H1 (cell line): ENCODE data around the gene WNT2. TPM values are rescaled to one million over a fixed set of nuclear protein-coding genes. Genes with fewer than 3 reads are reported as not detected.

Experiments
- CTCF ChIA-PET: fragments of 300-600 bp; sonication (Branson Sonifier 250); formaldehyde crosslinking; loops from one replicate; lab custom pipeline; 2021; ENCODE audit not compliant: partially characterized antibody; lab: Charles Lee
- POLR2A ChIA-PET: fragments of 300-600 bp; sonication (Branson Sonifier 250); formaldehyde crosslinking; loops from one replicate; lab custom pipeline; 2021; ENCODE audit warnings: inconsistent platforms; ENCODE audit not compliant: partially characterized antibody; lab: Charles Lee
- DNase-seq, 2 experiments: peaks; one replicate each; pipeline versions ENCODE4 v3.0.0 to v3.0.0-alpha.2; 2010 to 2022; ENCODE audit warnings: low spot score in 2 of 2, low read depth in 1 of 2, mixed read lengths in 1 of 2
- FAIRE-seq: peaks from 2 replicates; lab custom pipeline; 2011; peaks lifted over from hg19 to GRCh38; lab: Jason Lieb, UNC
- H2AFZ ChIP-seq: 2 replicates; pipeline ENCODE4 v1.8.1; 2012; ENCODE audit warnings: low read length, inconsistent platforms
- H2AK5ac ChIP-seq: 2 replicates; pipeline ENCODE4 v1.6.1; 2013; ENCODE audit warnings: low read depth, low read length
- H2BK120ac ChIP-seq: replicated peaks from 2 replicates; pipeline ENCODE3; 2013; ENCODE audit warnings: low read depth, low read length, inconsistent platforms
- H2BK12ac ChIP-seq: 2 replicates; pipeline ENCODE4 v1.6.1; 2013; ENCODE audit warnings: low read depth, low read length
- H2BK15ac ChIP-seq: 2 replicates; pipeline ENCODE4 v1.6.1; 2013; ENCODE audit warnings: low read length
- H2BK20ac ChIP-seq: 2 replicates; pipeline ENCODE4 v1.6.1; 2013; ENCODE audit warnings: low read length
- H2BK5ac ChIP-seq: 2 replicates; pipeline ENCODE4 v1.6.1; 2013; ENCODE audit warnings: low read depth, low read length
- H3K14ac ChIP-seq: 2 replicates; pipeline ENCODE4 v1.6.1; 2013; ENCODE audit warnings: inconsistent platforms; ENCODE audit not compliant: insufficient read length
- H3K18ac ChIP-seq: 2 replicates; pipeline ENCODE4 v1.6.1; 2013; ENCODE audit warnings: low read length; ENCODE audit errors: extremely low read depth
- H3K23ac ChIP-seq: 2 replicates; pipeline ENCODE4 v1.6.1; 2013; ENCODE audit warnings: inconsistent platforms; ENCODE audit not compliant: insufficient read length
- H3K23me2 ChIP-seq: 2 replicates; pipeline ENCODE4 v1.6.1; 2013; ENCODE audit warnings: low read depth, low read length
- H3K27ac ChIP-seq: 2 replicates; pipeline ENCODE4 v1.6.1; 2011; ENCODE audit warnings: low read depth, low read length, inconsistent platforms
- H3K27me3 ChIP-seq, 4 experiments: replicated peaks in 1 of 4; 1 replicate in 1 of 4; 2 replicates in 3 of 4; pipeline versions ENCODE4 v1.6.1 to v1.8.1; 2011 to 2013; ENCODE audit warnings: low read length in 3 of 4, mild to moderate bottlenecking in 3 of 4, inconsistent platforms in 2 of 4, mixed read lengths in 2 of 4, moderate library complexity in 1 of 4; ENCODE audit not compliant: control insufficient read depth in 3 of 4, insufficient read depth in 3 of 4; ENCODE audit errors: extremely low read depth in 1 of 4
- H3K36me3 ChIP-seq, 4 experiments: 2 replicates each; pipeline versions ENCODE4 v1.6.1 to v1.8.1; 2011 to 2013; ENCODE audit warnings: mild to moderate bottlenecking in 4 of 4, low read length in 3 of 4, moderate library complexity in 2 of 4, control low read depth in 1 of 4, inconsistent platforms in 1 of 4; ENCODE audit not compliant: insufficient read depth in 4 of 4, control insufficient read depth in 2 of 4
- H3K4ac ChIP-seq: replicated peaks from 2 replicates; pipeline ENCODE3; 2013; ENCODE audit warnings: low read length, low read depth, mixed read lengths, inconsistent platforms; ENCODE audit not compliant: insufficient read length
- H3K4me1 ChIP-seq, 4 experiments: replicated peaks in 1 of 4; 1 replicate in 1 of 4; 2 replicates in 3 of 4; pipeline versions ENCODE4 v1.6.1 to v1.8.1; 2011 to 2013; ENCODE audit warnings: low read length in 3 of 4, inconsistent platforms in 2 of 4, mixed read lengths in 1 of 4; ENCODE audit not compliant: insufficient read depth in 4 of 4, control insufficient read depth in 3 of 4
- H3K4me2 ChIP-seq, 2 experiments: 2 replicates each; pipeline versions ENCODE4 v1.6.1 to v1.8.1; 2011 to 2013; ENCODE audit warnings: low read depth in 2 of 2, low read length in 2 of 2, control low read depth in 1 of 2, inconsistent platforms in 1 of 2, mild to moderate bottlenecking in 1 of 2; ENCODE audit not compliant: insufficient read depth in 1 of 2
- H3K4me3 ChIP-seq, 4 experiments: fragments of 200-600, 300-600 bp in 1 of 4; sonication (generic), shearing (Covaris generic), sonication (Bioruptor Twin) in 1 of 4; 2 replicates each; pipeline versions ENCODE4 v1.5.1 to v1.8.1; 2011 to 2016; ENCODE audit warnings: low read length in 4 of 4, low read depth in 3 of 4, control low read depth in 2 of 4, inconsistent platforms in 2 of 4, mild to moderate bottlenecking in 2 of 4, mixed read lengths in 1 of 4, moderate library complexity in 1 of 4; ENCODE audit not compliant: insufficient read depth in 2 of 4; ENCODE audit errors: extremely low read depth in 1 of 4
- H3K56ac ChIP-seq: replicated peaks from 2 replicates; pipeline ENCODE3; 2013; ENCODE audit warnings: low read depth, mild to moderate bottlenecking, mixed read lengths, low read length, inconsistent platforms; ENCODE audit not compliant: insufficient read length
- H3K79me1 ChIP-seq: 2 replicates; pipeline ENCODE4 v1.6.1; 2013; ENCODE audit warnings: low read depth, low read length, control low read depth
- H3K79me2 ChIP-seq, 2 experiments: 2 replicates each; pipeline versions ENCODE4 v1.6.1 to v1.8.1; 2012 to 2013; ENCODE audit warnings: low read length in 2 of 2, mild to moderate bottlenecking in 2 of 2, inconsistent platforms in 1 of 2; ENCODE audit not compliant: insufficient read depth in 2 of 2, control insufficient read depth in 1 of 2
- H3K9ac ChIP-seq, 4 experiments: replicated peaks in 1 of 4; 1 replicate in 1 of 4; 2 replicates in 3 of 4; pipeline versions ENCODE4 v1.6.1 to v1.8.1; 2011 to 2013; ENCODE audit warnings: low read depth in 3 of 4, low read length in 3 of 4, control low read depth in 2 of 4, mild to moderate bottlenecking in 2 of 4, moderate library complexity in 2 of 4, inconsistent platforms in 1 of 4; ENCODE audit errors: extremely low read depth in 1 of 4
- H3K9me3 ChIP-seq, 2 experiments: 2 replicates each; pipeline versions ENCODE4 v1.6.1 to v1.8.1; 2012 to 2013; ENCODE audit warnings: mild to moderate bottlenecking in 2 of 2, moderate library complexity in 2 of 2, control low read depth in 1 of 2, inconsistent platforms in 1 of 2, low read depth in 1 of 2, low read length in 1 of 2, mixed read lengths in 1 of 2; ENCODE audit not compliant: insufficient read depth in 2 of 2
- H4K20me1 ChIP-seq, 2 experiments: replicated peaks in 1 of 2; 2 replicates each; pipeline versions ENCODE3 to v1.8.1; 2011 to 2013; ENCODE audit warnings: inconsistent platforms in 2 of 2, low read length in 2 of 2, mild to moderate bottlenecking in 1 of 2; ENCODE audit not compliant: insufficient read depth in 2 of 2, control insufficient read depth in 1 of 2
- H4K5ac ChIP-seq: 2 replicates; pipeline ENCODE4 v1.6.1; 2013; ENCODE audit warnings: low read length, low read depth, mixed read lengths, inconsistent platforms; ENCODE audit not compliant: insufficient read length
- H4K8ac ChIP-seq: 2 replicates; pipeline ENCODE4 v1.8.0; 2013; ENCODE audit warnings: mild to moderate bottlenecking, moderate library complexity, low read length, inconsistent platforms; ENCODE audit not compliant: insufficient read depth; ENCODE audit errors: extremely low read depth
- H4K91ac ChIP-seq: replicated peaks from 2 replicates; pipeline ENCODE3; 2013; ENCODE audit warnings: low read length, mixed read lengths, inconsistent platforms; ENCODE audit not compliant: insufficient read length
- E2F6 ChIP-seq: IDR thresholded peaks from 2 replicates; pipeline ENCODE4 v1.6.1; 2012; ENCODE audit warnings: inconsistent platforms
- JUND ChIP-seq: IDR thresholded peaks from 2 replicates; pipeline ENCODE4 v1.6.1; 2011; ENCODE audit warnings: mild to moderate bottlenecking, improper control_type of control experiment, low read length
- KDM4A ChIP-seq: IDR thresholded peaks from one replicate; pipeline ENCODE4 v1.7.1; 2012; ENCODE audit warnings: low read depth, mild to moderate bottlenecking, moderate library complexity, low read length, inconsistent platforms; ENCODE audit not compliant: severe bottlenecking
- SIX5 ChIP-seq: IDR thresholded peaks from 2 replicates; pipeline ENCODE4 v1.6.1; 2011; ENCODE audit warnings: mild to moderate bottlenecking, low read depth, low read length
- SRF ChIP-seq: IDR thresholded peaks from 2 replicates; pipeline ENCODE4 v1.6.1; 2011; ENCODE audit warnings: mild to moderate bottlenecking, low read depth, low read length, moderate library complexity
- TEAD4 ChIP-seq: IDR thresholded peaks from 2 replicates; pipeline ENCODE4 v1.6.1; 2012; ENCODE audit warnings: low read depth, low read length, inconsistent platforms, mixed read lengths
- WGBS, 2 experiments: shearing (Covaris generic) in 1 of 2; methylation state at CpG; one replicate each; pipeline versions ENCODE4 v1.1.6 to v1.1.7; 2013 to 2015; ENCODE audit warnings: low lambda C conversion rate in 2 of 2, mixed read lengths in 2 of 2, inconsistent platforms in 1 of 2, low coverage in 1 of 2, missing lambda C conversion rate in 1 of 2; ENCODE audit not compliant: insufficient replicate concordance in 2 of 2, insufficient coverage in 1 of 2, insufficient read length in 1 of 2; ENCODE audit errors: extremely low coverage in 1 of 2, missing lambda C conversion rate in 1 of 2; 5-methylcytosine and 5-hydroxymethylcytosine counted together
- polyA plus RNA-seq, 7 experiments: library from polyadenylated mRNA; depleted of rRNA in 3 of 7; stranded (reverse) in 5 of 7; unstranded in 2 of 7; fragments of >200 nt in 5 of 7; fragments of 200-250 nt in 2 of 7; gene quantifications; 1 replicate in 5 of 7; 2 replicates in 1 of 7; 4 replicates in 1 of 7; pipeline versions ENCODE4 v1.2.1 to v1.2.3, GENCODE V29; 2011 to 2013; ENCODE audit warnings: missing spikeins in 2 of 7, mixed read lengths in 2 of 7
- total RNA-seq: library from RNA; stranded (reverse); fragmentation: NEBNext Ultra II Directional; extraction: Animal tissue kit (Norgen Biotek cat#: 25700); gene quantifications from 2 replicates; pipeline ENCODE4 v1.2.1, GENCODE V29; 2021

WNT2 gene
- total and polyA plus RNA-seq, 2 of the 8 experiments (the other 6 are each of a cell fraction or from before 2014, with no cell fraction given): not detected

GRCh38 chr7:117283779-117284178 is 39.1 kb downstream of the WNT2 start:
- no peak overlapping the region for H2BK15ac ChIP-seq
- no peak overlapping the region for H3K4me3 ChIP-seq
- H3K27ac ChIP-seq: no peak overlapping the region
- no peak overlapping the region for H4K5ac ChIP-seq
- H3K79me2 ChIP-seq: no peaks in the 10 kb centered on the region
- H4K91ac ChIP-seq: no peak overlapping the region
- no peaks in the 10 kb centered on the region for H3K4me1 ChIP-seq
- FAIRE-seq (no peak), DNase-seq (peak in 1 of 2 experiments; percentile 24)
- no peaks in the 10 kb centered on the region for H3K36me3 ChIP-seq
- no peak overlapping the region for H3K23ac ChIP-seq
- H2AFZ ChIP-seq: no peak overlapping the region
- no peaks in the 10 kb centered on the region for H4K20me1 ChIP-seq
- H2BK20ac ChIP-seq: no peak overlapping the region
- H3K9ac ChIP-seq: no peak overlapping the region
- no peak overlapping the region for H2AK5ac ChIP-seq
- H3K9me3 ChIP-seq: no peaks in the 10 kb centered on the region
- ChIA-PET POLR2A (no interaction called here), CTCF (interaction anchor here (1.5 kb wide), 1 partner anchor 122 kb away, joined by 3 read pairs; no protein-coding TSS in a partner anchor)
- H4K8ac ChIP-seq: no peak overlapping the region
- no peak overlapping the region for H2BK5ac ChIP-seq
- H3K27me3 ChIP-seq: no peaks in the 10 kb centered on the region
- WGBS, 2 experiments: 83% methylated on average over 5 of the region's 6 CpGs; no CpG with 5 or more reads in 1 of the 2 experiments
- no peaks in the 10 kb centered on the region for H3K23me2 ChIP-seq
- H3K18ac ChIP-seq: no peak overlapping the region
- H3K79me1 ChIP-seq: no peaks in the 10 kb centered on the region
- H2BK12ac ChIP-seq: no peak overlapping the region
- no peak overlapping the region for H3K14ac ChIP-seq
- H2BK120ac ChIP-seq: no peak overlapping the region
- no peak overlapping the region for H3K4ac ChIP-seq
- no peak overlapping the region for H3K4me2 ChIP-seq
- no peak overlapping the region for H3K56ac ChIP-seq
- no peak for TF ChIP-seq E2F6
- no peak for TF ChIP-seq TEAD4
- TF ChIP-seq KDM4A: no peak
- no peak for TF ChIP-seq JUND
- TF ChIP-seq SIX5: no peak
- TF ChIP-seq SRF: no peak
